Karpas-422 (cell line): ENCODE results near the gene CRYAA. TPM values are rescaled to one million over a fixed set of nuclear protein-coding genes. Genes with fewer than 3 reads are reported as not detected.
A peak's percentile ranks its signal among the peaks of the same experiment; 100 is the strongest.

ENCODE experiments used
- DNase-seq: peaks from one replicate; pipeline ENCODE4 v3.0.0-alpha.2; 2015
- H2AFZ ChIP-seq: fragments of 200-600 bp; sonication (generic); 2 replicates; pipeline ENCODE4 v1.6.1; 2014; ENCODE audit warnings: antibody characterized with exemption, low read length, mixed read lengths
- H3K27ac ChIP-seq: fragments of 200-600 bp; sonication (generic); 2 replicates; pipeline ENCODE4 v1.5.1; 2014; ENCODE audit warnings: mild to moderate bottlenecking, low read length, moderate library complexity
- H3K27me3 ChIP-seq: fragments of 200-600 bp; sonication (generic); 2 replicates; pipeline ENCODE4 v1.6.1; 2014; ENCODE audit warnings: low read length, mixed read lengths
- H3K36me3 ChIP-seq: fragments of 200-600 bp; sonication (generic); 2 replicates; pipeline ENCODE4 v1.6.1; 2014; ENCODE audit warnings: low read length, mixed read lengths; ENCODE audit not compliant: insufficient read depth
- H3K4me1 ChIP-seq: fragments of 200-600 bp; sonication (generic); 2 replicates; pipeline ENCODE4 v1.6.1; 2014; ENCODE audit warnings: mild to moderate bottlenecking, low read length, mixed read lengths
- H3K4me2 ChIP-seq: fragments of 200-600 bp; sonication (generic); 2 replicates; pipeline ENCODE4 v1.6.1; 2014; ENCODE audit warnings: low read length, low read depth, mild to moderate bottlenecking; ENCODE audit not compliant: poor library complexity, severe bottlenecking
- H3K4me3 ChIP-seq: fragments of 200-600 bp; sonication (generic); 2 replicates; pipeline ENCODE4 v1.5.1; 2014; ENCODE audit warnings: mild to moderate bottlenecking, antibody characterized with exemption, low read length, mixed read lengths
- H3K79me2 ChIP-seq: fragments of 200-600 bp; sonication (generic); 2 replicates; pipeline ENCODE4 v1.6.1; 2014; ENCODE audit warnings: mild to moderate bottlenecking, low read length, mixed read lengths
- H3K9ac ChIP-seq: fragments of 200-600 bp; sonication (generic); 2 replicates; pipeline ENCODE4 v1.6.0; 2014; ENCODE audit warnings: low read length
- H3K9me2 ChIP-seq: fragments of 200-600 bp; sonication (generic), shearing (Covaris generic); replicated peaks from 2 replicates; pipeline ENCODE4 v1.6.0; 2014; ENCODE audit warnings: mild to moderate bottlenecking, low read length, moderate library complexity; ENCODE audit not compliant: insufficient read depth
- H3K9me3 ChIP-seq: fragments of 300-700, 200-600 bp; sonication (generic); 2 replicates; pipeline ENCODE4 v1.6.1; 2014; ENCODE audit warnings: low read length, mixed read lengths
- H4K20me1 ChIP-seq: fragments of 200-600 bp; sonication (generic); 2 replicates; pipeline ENCODE4 v1.6.1; 2014; ENCODE audit warnings: mild to moderate bottlenecking, antibody characterized with exemption, low read length, low read depth; ENCODE audit not compliant: insufficient read depth
- total RNA-seq: library from RNA; depleted of rRNA; stranded (reverse); fragments of >200 nt; shearing (Covaris generic); gene quantifications from 2 replicates; pipeline ENCODE4 v1.2.3, GENCODE V29; 2014; ENCODE audit warnings: low replicate concordance; rRNA removed

The CRYAA gene
- total RNA-seq, 1 experiment from 2014 or later: not detected

DNA sequence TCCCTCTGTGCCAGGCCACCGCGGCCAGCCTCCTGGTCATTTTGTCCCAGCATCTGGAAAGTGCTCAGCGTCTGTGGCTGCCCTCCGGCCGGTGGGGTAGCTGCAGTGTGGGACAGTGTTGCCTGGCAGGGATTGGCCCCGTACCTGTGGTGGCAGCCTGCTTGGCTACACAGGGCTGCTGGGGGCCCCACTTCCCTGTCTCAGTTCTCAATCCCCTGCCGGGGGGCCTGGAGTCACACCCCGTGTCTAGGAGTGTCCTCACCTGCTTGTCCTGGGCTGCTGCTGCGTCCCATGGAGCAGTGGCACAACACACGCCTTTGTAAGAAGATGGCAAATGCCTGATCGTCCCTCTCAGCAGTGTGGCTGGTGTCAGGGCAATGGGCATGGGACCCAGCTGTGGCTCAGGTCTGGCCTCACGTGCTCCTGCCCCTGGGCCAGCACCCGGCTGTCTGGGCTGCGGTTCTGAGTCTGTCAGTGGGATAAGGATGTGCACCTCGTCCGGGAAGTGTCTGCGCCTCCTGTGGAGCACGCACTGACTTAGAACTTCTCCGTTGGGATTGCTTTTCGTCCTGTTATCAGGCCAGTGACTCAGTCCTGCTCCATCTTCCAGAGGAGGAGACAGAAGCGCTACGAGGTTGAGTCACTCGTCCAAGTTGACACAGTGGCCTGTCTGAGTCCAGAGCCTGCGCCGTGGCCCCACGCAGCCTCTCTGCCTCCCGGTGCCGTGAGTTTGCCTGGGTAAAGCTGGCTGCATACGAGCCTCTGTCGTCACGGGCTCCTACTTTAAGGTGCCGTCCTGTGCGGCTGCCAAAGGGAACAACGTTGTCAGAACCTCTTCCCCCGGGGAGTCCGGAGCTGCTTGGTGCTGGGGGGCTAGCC lies 41.0 kb downstream of the CRYAA start:
- H3K79me2 ChIP-seq: no peaks in the 10 kb centered on the region
- H3K9me2 ChIP-seq: no peaks in the 10 kb centered on the region
- no peak overlapping the region for H3K27ac ChIP-seq
- peaks cover 4% of the 10 kb centered on the region; the same call in 1 of the 2 replicates for H3K9me3 ChIP-seq
- H2AFZ ChIP-seq: no peak overlapping the region
- no peaks in the 10 kb centered on the region for H3K4me1 ChIP-seq
- DNase-seq: no peak
- H3K36me3 ChIP-seq: no peaks in the 10 kb centered on the region
- H3K27me3 ChIP-seq: no peaks in the 10 kb centered on the region
- no peak overlapping the region for H3K4me3 ChIP-seq
- H3K9ac ChIP-seq: no peak overlapping the region
- no peaks in the 10 kb centered on the region for H4K20me1 ChIP-seq
- no peak overlapping the region for H3K4me2 ChIP-seq

GRCh38 chr21:43210454-43211071 lies 41.8 kb downstream of the CRYAA start:
- H3K4me3 ChIP-seq: no peak overlapping the region
- H3K4me2 ChIP-seq: no peak overlapping the region
- H3K4me1 ChIP-seq: no peaks in the 10 kb centered on the region
- no peak overlapping the region for H2AFZ ChIP-seq
- no peaks in the 10 kb centered on the region for H4K20me1 ChIP-seq
- H3K79me2 ChIP-seq: no peaks in the 10 kb centered on the region
- no peaks in the 10 kb centered on the region for H3K36me3 ChIP-seq
- H3K27me3 ChIP-seq: no peaks in the 10 kb centered on the region
- no peak for DNase-seq
- no peak overlapping the region for H3K27ac ChIP-seq
- no peak overlapping the region for H3K9ac ChIP-seq
- H3K9me3 ChIP-seq: peaks cover 4% of the 10 kb centered on the region; the same call in 1 of the 2 replicates
- H3K9me2 ChIP-seq: no peaks in the 10 kb centered on the region

DNA sequence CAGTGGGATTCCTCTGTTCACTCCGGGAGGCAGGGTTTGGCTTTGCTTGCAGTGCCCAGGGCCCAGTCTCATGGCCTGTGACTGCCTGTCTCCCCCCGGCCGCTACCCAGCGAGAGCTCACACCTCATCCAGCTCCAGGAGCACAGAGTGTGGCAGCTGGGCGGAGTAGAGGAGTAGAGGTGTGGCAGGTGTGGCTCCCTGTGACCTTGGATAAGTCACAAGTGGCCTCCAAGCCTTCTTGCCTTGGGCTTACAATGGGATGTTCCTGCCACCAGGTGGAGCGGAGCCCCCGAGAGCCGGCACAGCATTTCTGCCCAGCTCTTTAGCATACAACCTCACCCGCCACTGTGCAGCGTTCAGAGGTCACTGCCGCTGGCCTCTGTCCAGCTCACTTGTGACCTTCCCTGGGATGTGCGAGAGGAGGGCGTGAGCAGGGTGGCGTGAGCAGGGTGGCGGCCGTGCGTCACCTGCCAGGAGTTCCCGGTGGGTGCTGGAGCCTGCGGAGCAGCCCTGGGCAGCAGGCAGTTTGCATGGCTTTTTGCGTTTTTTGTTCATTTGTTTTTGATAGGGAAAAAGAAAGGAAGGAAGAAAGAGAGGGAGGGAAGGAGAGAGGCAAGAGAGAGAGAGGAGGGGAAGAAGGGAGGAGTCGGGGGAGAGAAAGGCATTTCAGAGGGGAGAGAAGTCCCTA lies 42.4 kb downstream of the CRYAA start:
- Histone ChIP-seq H3K9ac (no peak overlapping the region), H3K27ac (no peak overlapping the region), H3K9me2 (no peaks in the 10 kb centered on the region), H4K20me1 (no peaks in the 10 kb centered on the region), H3K4me2 (no peak overlapping the region), H3K27me3 (no peaks in the 10 kb centered on the region), H3K36me3 (no peaks in the 10 kb centered on the region), H3K9me3 (peaks cover 4% of the 10 kb centered on the region; the same call in 1 of the 2 replicates), H3K4me3 (no peak overlapping the region), H2AFZ (no peak overlapping the region), H3K79me2 (no peaks in the 10 kb centered on the region), H3K4me1 (no peaks in the 10 kb centered on the region)
- DNase-seq: peak; percentile 56

GRCh38 chr21:43211760-43212115 lies 42.9 kb downstream of the CRYAA start:
- H3K9me2 ChIP-seq: no peaks in the 10 kb centered on the region
- no peaks in the 10 kb centered on the region for H3K79me2 ChIP-seq
- no peak overlapping the region for H3K9ac ChIP-seq
- no peak overlapping the region for H3K4me3 ChIP-seq
- H4K20me1 ChIP-seq: no peaks in the 10 kb centered on the region
- no peaks in the 10 kb centered on the region for H3K4me1 ChIP-seq
- H2AFZ ChIP-seq: no peak overlapping the region
- no peak for DNase-seq
- H3K36me3 ChIP-seq: no peaks in the 10 kb centered on the region
- peaks cover 4% of the 10 kb centered on the region; the same call in 1 of the 2 replicates for H3K9me3 ChIP-seq
- H3K27ac ChIP-seq: no peak overlapping the region
- no peak overlapping the region for H3K4me2 ChIP-seq
- H3K27me3 ChIP-seq: no peaks in the 10 kb centered on the region

Other genes starting within 250 kb of the CRYAA start
- gene ERVH48-1, start 243.4 kb upstream of the CRYAA start, total RNA-seq: not detected in 2 replicates
- 19.7 and 28.1 TPM in 2 replicates for gene PKNOX1, start 194.4 kb upstream of the CRYAA start, total RNA-seq
- gene CBS, start 93.2 kb upstream of the CRYAA start, total RNA-seq: 3.6 and 4.5 TPM in 2 replicates
- gene U2AF1, start 61.4 kb upstream of the CRYAA start, total RNA-seq: 33.0 and 53.7 TPM in 2 replicates